AG09309 (cell line): Measurements from ENCODE around the gene AMDHD2.

Experiments used
- DNase-seq: peaks from one replicate; pipeline ENCODE4 v3.0.0-alpha.2; 2010; ENCODE audit warnings: low read depth
- H3K4me3 ChIP-seq: 2 replicates; pipeline ENCODE4 v1.5.1; 2011; ENCODE audit warnings: mild to moderate bottlenecking, low read depth, low read length, moderate library complexity; ENCODE audit not compliant: control insufficient read depth
- TF ChIP-seq, protein P1 (sequence below): IDR thresholded peaks from 2 replicates; pipeline ENCODE4 v1.5.1; 2011; ENCODE audit warnings: mild to moderate bottlenecking, low read depth, low read length, inconsistent platforms; ENCODE audit not compliant: insufficient read depth, control insufficient read depth; ENCODE audit errors: missing control alignments

AMDHD2 gene

GRCh38 chr16:2483939-2484897 is 36.0 kb upstream of the AMDHD2 start:
- no peak overlapping the region for H3K4me3 ChIP-seq
- TF ChIP-seq, protein P1, sequence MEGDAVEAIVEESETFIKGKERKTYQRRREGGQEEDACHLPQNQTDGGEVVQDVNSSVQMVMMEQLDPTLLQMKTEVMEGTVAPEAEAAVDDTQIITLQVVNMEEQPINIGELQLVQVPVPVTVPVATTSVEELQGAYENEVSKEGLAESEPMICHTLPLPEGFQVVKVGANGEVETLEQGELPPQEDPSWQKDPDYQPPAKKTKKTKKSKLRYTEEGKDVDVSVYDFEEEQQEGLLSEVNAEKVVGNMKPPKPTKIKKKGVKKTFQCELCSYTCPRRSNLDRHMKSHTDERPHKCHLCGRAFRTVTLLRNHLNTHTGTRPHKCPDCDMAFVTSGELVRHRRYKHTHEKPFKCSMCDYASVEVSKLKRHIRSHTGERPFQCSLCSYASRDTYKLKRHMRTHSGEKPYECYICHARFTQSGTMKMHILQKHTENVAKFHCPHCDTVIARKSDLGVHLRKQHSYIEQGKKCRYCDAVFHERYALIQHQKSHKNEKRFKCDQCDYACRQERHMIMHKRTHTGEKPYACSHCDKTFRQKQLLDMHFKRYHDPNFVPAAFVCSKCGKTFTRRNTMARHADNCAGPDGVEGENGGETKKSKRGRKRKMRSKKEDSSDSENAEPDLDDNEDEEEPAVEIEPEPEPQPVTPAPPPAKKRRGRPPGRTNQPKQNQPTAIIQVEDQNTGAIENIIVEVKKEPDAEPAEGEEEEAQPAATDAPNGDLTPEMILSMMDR, result no peak
- no peak for DNase-seq

DNA sequence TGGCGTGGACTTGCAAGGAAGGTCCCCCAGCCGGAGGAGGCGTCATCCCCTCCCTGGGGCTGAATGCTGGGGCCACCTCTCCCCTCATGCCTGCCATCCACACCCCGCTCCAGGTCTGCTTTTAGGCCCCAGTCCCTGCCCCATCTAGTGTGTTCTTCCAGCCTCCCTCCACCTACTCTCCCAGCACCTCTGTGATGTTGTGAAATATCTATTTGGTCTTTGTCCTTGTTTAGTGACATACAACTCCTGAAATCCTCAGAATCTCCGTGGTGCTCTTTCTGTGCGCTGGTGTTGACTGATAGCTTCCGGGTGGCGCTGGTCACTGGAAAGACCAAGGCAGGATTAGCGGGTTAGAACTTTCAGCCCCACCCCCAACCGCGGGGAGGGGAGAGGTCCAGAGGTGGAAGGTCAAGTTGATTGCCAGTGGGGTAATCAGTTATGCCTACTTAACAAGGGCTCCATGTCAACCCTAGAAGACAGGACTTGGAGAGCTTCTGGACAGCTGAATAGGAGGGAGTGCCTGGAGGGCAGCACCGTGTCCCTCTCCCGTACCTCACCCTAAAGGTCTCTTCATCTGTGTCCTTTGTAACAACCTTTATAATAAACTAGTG is 35.2 kb upstream of the AMDHD2 start:
- TF ChIP-seq, protein P1, result no peak
- no peak overlapping the region for H3K4me3 ChIP-seq
- no peak for DNase-seq

GRCh38 chr16:2485811-2486507 is 34.2 kb upstream of the AMDHD2 start:
- no peak overlapping the region for H3K4me3 ChIP-seq
- TF ChIP-seq, protein P1, result no peak
- DNase-seq, result no peak

- H3K4me3 ChIP-seq, result no peak overlapping the region
- TF ChIP-seq, protein P1, result peak; percentile 19
- DNase-seq, result no peak
Measured at GRCh38 chr16:2486645-2487516, 33.3 kb upstream of the AMDHD2 start.

DNA sequence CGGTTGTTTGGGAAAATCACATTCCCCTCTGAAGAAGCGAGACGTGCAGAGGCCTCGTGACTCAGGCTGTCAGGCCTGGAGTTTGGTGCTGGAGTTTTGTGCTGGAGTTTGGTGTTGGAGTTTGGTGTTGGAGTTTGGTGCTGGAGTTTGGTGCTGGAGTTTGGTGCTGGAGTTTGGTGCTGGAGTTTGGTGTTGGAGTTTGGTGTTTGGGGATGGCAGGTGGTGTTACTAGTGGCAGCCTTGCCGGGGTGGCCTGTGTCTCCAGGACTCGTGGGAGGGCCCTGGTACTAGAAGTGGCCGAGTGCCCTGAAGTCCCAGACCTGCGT is 32.7 kb upstream of the AMDHD2 start:
- no peak overlapping the region for H3K4me3 ChIP-seq
- TF ChIP-seq, protein P1, result no peak
- DNase-seq, result no peak
